ENCODE results near the gene PDGFB. TPM values are rescaled to one million over a fixed set of nuclear protein-coding genes. Genes with fewer than 3 reads are reported as not detected.

PDGFB gene
- total RNA-seq, 1 experiment from 2014 or later = 8.3 TPM

- no peak for DNase-seq
- Mint-ChIP-seq H3K36me3 (ENCODE audit: insufficient read depth, unreplicated experiment) (peaks cover 12% of the 10 kb centered on the region), H3K27ac (ENCODE audit: unreplicated experiment) (peak overlapping the region; percentile 72), H3K27me3 (ENCODE audit: insufficient read depth, unreplicated experiment) (no peaks in the 10 kb centered on the region), H3K4me1 (ENCODE audit: low read depth, unreplicated experiment) (peaks cover 39% of the 10 kb centered on the region), H3K4me3 (ENCODE audit: unreplicated experiment) (no peak overlapping the region), H3K9me3 (ENCODE audit: unreplicated experiment) (peaks cover 11% of the 10 kb centered on the region)
- H3K4me3 ChIP-seq (ENCODE audit: low read depth, low read length) = no peak overlapping the region
- no peak for TF ChIP-seq CTCF (IDR thresholded peaks at IDR 0.05; ENCODE audit: insufficient read depth in 1 of 2, low read depth in 1 of 2, low read length in 1 of 2, severe bottlenecking in 1 of 2, unreplicated experiment in 1 of 2)
- H3K9me3 ChIP-seq = peaks cover 4% of the 10 kb centered on the region; the same call in 1 of the 2 replicates
- intact Hi-C loops (cut with micrococcal nuclease; ENCODE audit: unreplicated experiment) = no loop called here
- H3K4me1 ChIP-seq = peaks cover 27% of the 10 kb centered on the region
- H3K27me3 ChIP-seq (replicated peaks; ENCODE audit: control insufficient read depth, insufficient read depth, low read length) = no peaks in the 10 kb centered on the region
- H3K36me3 ChIP-seq (ENCODE audit: control insufficient read depth, insufficient read depth, low read length) = no peaks in the 10 kb centered on the region
- BruUV-seq (replicated peaks) = no TSS peak
- CTCF ChIA-PET = interaction anchor here (0.7 kb wide), 1 partner anchor 132 kb away, joined by 3 read pairs; no protein-coding TSS in a partner anchor
- POLR2A ChIA-PET = no interaction called here
Observed at GRCh38 chr22:39179841-39180335, 64.9 kb downstream of the PDGFB start.

- Mint-ChIP-seq H3K36me3 (ENCODE audit: insufficient read depth, unreplicated experiment) (peaks cover 17% of the 10 kb centered on the region), H3K9me3 (ENCODE audit: unreplicated experiment) (peaks cover 11% of the 10 kb centered on the region), H3K4me3 (ENCODE audit: unreplicated experiment) (no peak overlapping the region), H3K4me1 (ENCODE audit: low read depth, unreplicated experiment) (peaks cover 44% of the 10 kb centered on the region), H3K27me3 (ENCODE audit: insufficient read depth, unreplicated experiment) (no peaks in the 10 kb centered on the region), H3K27ac (ENCODE audit: unreplicated experiment) (peak overlapping the region; percentile 72)
- intact Hi-C loops (cut with micrococcal nuclease; ENCODE audit: unreplicated experiment) = no loop called here
- no peak overlapping the region for H3K4me3 ChIP-seq (ENCODE audit: low read depth, low read length)
- H3K27me3 ChIP-seq (replicated peaks; ENCODE audit: control insufficient read depth, insufficient read depth, low read length) = no peaks in the 10 kb centered on the region
- POLR2A ChIA-PET = no interaction called here
- TF ChIP-seq CTCF (IDR thresholded peaks at IDR 0.05; ENCODE audit: insufficient read depth in 1 of 2, low read depth in 1 of 2, low read length in 1 of 2, severe bottlenecking in 1 of 2, unreplicated experiment in 1 of 2) = no peak
- no peak for DNase-seq
- no peaks in the 10 kb centered on the region for H3K36me3 ChIP-seq (ENCODE audit: control insufficient read depth, insufficient read depth, low read length)
- H3K4me1 ChIP-seq = peaks cover 32% of the 10 kb centered on the region
- CTCF ChIA-PET = interaction anchor here (0.7 kb wide), 1 partner anchor 133 kb away, joined by 3 read pairs; no protein-coding TSS in a partner anchor
- BruUV-seq (replicated peaks) = no TSS peak
- H3K9me3 ChIP-seq = peaks cover 4% of the 10 kb centered on the region; the same call in 1 of the 2 replicates
Observed at GRCh38 chr22:39179401-39179827, 65.4 kb downstream of the PDGFB start.

GRCh38 chr22:39178206-39179111 is 66.3 kb downstream of the PDGFB start:
- Histone ChIP-seq H3K36me3 (ENCODE audit: control insufficient read depth, insufficient read depth, low read length) (no peaks in the 10 kb centered on the region), H3K4me1 (peaks cover 41% of the 10 kb centered on the region), H3K4me3 (ENCODE audit: low read depth, low read length) (no peak overlapping the region), H3K9me3 (peaks cover 4% of the 10 kb centered on the region; the same call in 1 of the 2 replicates), H3K27me3 (replicated peaks; ENCODE audit: control insufficient read depth, insufficient read depth, low read length) (no peaks in the 10 kb centered on the region)
- no peak for DNase-seq
- peaks cover 11% of the 10 kb centered on the region for H3K9me3 Mint-ChIP-seq (ENCODE audit: unreplicated experiment)
- ChIA-PET POLR2A (no interaction called here), CTCF (no interaction called here)
- no peak for TF ChIP-seq CTCF (IDR thresholded peaks at IDR 0.05; ENCODE audit: insufficient read depth in 1 of 2, low read depth in 1 of 2, low read length in 1 of 2, severe bottlenecking in 1 of 2, unreplicated experiment in 1 of 2)
- peaks cover 18% of the 10 kb centered on the region for H3K36me3 Mint-ChIP-seq (ENCODE audit: insufficient read depth, unreplicated experiment)
- no peaks in the 10 kb centered on the region for H3K27me3 Mint-ChIP-seq (ENCODE audit: insufficient read depth, unreplicated experiment)
- peak overlapping the region; percentile 72 for H3K27ac Mint-ChIP-seq (ENCODE audit: unreplicated experiment)
- no peak overlapping the region for H3K4me3 Mint-ChIP-seq (ENCODE audit: unreplicated experiment)
- intact Hi-C loops (cut with micrococcal nuclease; ENCODE audit: unreplicated experiment) = no loop called here
- H3K4me1 Mint-ChIP-seq (ENCODE audit: low read depth, unreplicated experiment) = peaks cover 53% of the 10 kb centered on the region
- BruUV-seq (replicated peaks) = no TSS peak

All from Caco-2 (cell line).